ENCODE measurements around the gene OR51D1. TPM values are rescaled to one million over a fixed set of nuclear protein-coding genes. Genes with fewer than 3 reads are reported as not detected.

Gene OR51D1
- total and polyA plus RNA-seq, 2 experiments from 2014 or later: not detected

DNA sequence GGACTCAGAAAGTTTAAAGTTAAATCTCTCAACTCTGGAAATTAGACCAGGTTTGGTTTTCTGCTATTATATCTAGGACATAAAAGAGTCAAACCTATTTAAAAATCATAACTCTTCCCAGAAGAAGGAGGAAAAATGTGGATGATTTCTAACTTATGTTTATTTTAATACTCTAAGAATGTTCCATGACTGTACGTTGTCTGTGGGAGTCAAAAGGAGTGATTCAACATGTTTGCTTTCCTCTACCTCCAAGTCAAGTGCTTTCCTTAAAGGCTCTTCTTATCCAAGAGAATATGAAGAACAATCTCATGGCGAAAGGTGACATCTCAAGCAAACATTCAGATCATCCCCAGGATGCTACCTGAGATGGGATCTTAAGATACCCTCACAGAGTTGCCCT, 28.1 kb downstream of the OR51D1 start:
- TF ChIP-seq EZH2 (IDR thresholded peaks at IDR 0.05; ENCODE audit: insufficient read depth, poor library complexity, severe bottlenecking) (no peak), EZH2phosphoT487 (IDR thresholded peaks at IDR 0.05; ENCODE audit: insufficient read depth, low read depth) (no peak)
- Histone ChIP-seq H4K20me1 (ENCODE audit: insufficient read depth) (no peaks in the 10 kb centered on the region), H3K4me1 (ENCODE audit: insufficient read depth) (no peaks in the 10 kb centered on the region), H3K27me3 (replicated peaks; ENCODE audit: insufficient read depth) (no peaks in the 10 kb centered on the region), H3K9me2 (ENCODE audit: insufficient read depth) (no peaks in the 10 kb centered on the region), H2AFZ (no peak overlapping the region), H3K79me2 (ENCODE audit: insufficient read depth) (no peaks in the 10 kb centered on the region), H3K4me2 (ENCODE audit: unreplicated experiment) (no peak overlapping the region), H3K4me3 (no peak overlapping the region), H3K36me3 (ENCODE audit: low read depth) (no peaks in the 10 kb centered on the region), H3K9ac (no peak overlapping the region), H3K9me3 (ENCODE audit: low read depth) (no peaks in the 10 kb centered on the region), H3F3A (ENCODE audit: insufficient read depth) (no peaks in the 10 kb centered on the region), H3K27ac (no peak overlapping the region)
- in situ Hi-C loops (cut with MboI): no loop called here
- WGBS, 2 experiments (ENCODE audit: low coverage in 1 of 2, low lambda C conversion rate in 2 of 2, missing lambda C conversion rate in 2 of 2): 4% methylated on average over 2 of the region's 2 CpGs
- no peak for DNase-seq

GRCh38 chr11:4671741-4672140, 34.5 kb downstream of the OR51D1 start:
- no peak overlapping the region for H2AFZ ChIP-seq
- no peaks in the 10 kb centered on the region for H4K20me1 ChIP-seq (ENCODE audit: insufficient read depth)
- no peak overlapping the region for H3K27ac ChIP-seq
- H3F3A ChIP-seq (ENCODE audit: insufficient read depth): no peaks in the 10 kb centered on the region
- no peaks in the 10 kb centered on the region for H3K4me1 ChIP-seq (ENCODE audit: insufficient read depth)
- H3K79me2 ChIP-seq (ENCODE audit: insufficient read depth): no peaks in the 10 kb centered on the region
- H3K9ac ChIP-seq: no peak overlapping the region
- H3K9me2 ChIP-seq (ENCODE audit: insufficient read depth): no peaks in the 10 kb centered on the region
- no peaks in the 10 kb centered on the region for H3K9me3 ChIP-seq (ENCODE audit: low read depth)
- DNase-seq: no peak
- H3K4me2 ChIP-seq (ENCODE audit: unreplicated experiment): no peak overlapping the region
- 17% methylated on average over 2 of the region's 2 CpGs for WGBS, 2 experiments (ENCODE audit: low coverage in 1 of 2, low lambda C conversion rate in 2 of 2, missing lambda C conversion rate in 2 of 2)
- in situ Hi-C loops (cut with MboI): no loop called here
- H3K27me3 ChIP-seq (replicated peaks; ENCODE audit: insufficient read depth): no peaks in the 10 kb centered on the region
- TF ChIP-seq EZH2phosphoT487 (IDR thresholded peaks at IDR 0.05; ENCODE audit: insufficient read depth, low read depth): no peak
- no peak for TF ChIP-seq EZH2 (IDR thresholded peaks at IDR 0.05; ENCODE audit: insufficient read depth, poor library complexity, severe bottlenecking)
- H3K4me3 ChIP-seq: no peak overlapping the region
- no peaks in the 10 kb centered on the region for H3K36me3 ChIP-seq (ENCODE audit: low read depth)

DNA sequence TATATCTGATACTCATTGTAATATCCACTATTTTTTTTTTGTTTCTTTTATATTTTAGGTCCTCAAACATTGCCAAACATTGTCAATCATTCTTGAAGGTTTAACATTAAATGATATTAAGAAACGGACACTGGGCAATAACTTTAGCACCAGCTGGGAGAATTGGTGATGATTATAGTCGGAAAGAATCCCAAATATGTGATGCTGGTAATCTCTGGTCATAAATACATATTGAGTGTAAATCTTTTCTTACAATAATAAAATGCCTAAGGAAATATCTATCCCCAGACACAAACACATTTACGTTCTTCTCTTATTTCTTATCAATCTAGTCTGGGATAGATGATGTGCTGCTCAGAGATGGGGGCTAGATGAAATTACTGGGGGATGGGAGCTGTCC, 35.2 kb downstream of the OR51D1 start:
- Histone ChIP-seq H3K9me3 (ENCODE audit: low read depth) (no peaks in the 10 kb centered on the region), H3K9me2 (ENCODE audit: insufficient read depth) (no peaks in the 10 kb centered on the region), H3K4me3 (no peak overlapping the region), H3K4me2 (ENCODE audit: unreplicated experiment) (no peak overlapping the region), H3K79me2 (ENCODE audit: insufficient read depth) (no peaks in the 10 kb centered on the region), H3K4me1 (ENCODE audit: insufficient read depth) (no peaks in the 10 kb centered on the region), H3K36me3 (ENCODE audit: low read depth) (no peaks in the 10 kb centered on the region), H3K27ac (no peak overlapping the region), H2AFZ (no peak overlapping the region), H3K9ac (no peak overlapping the region), H3F3A (ENCODE audit: insufficient read depth) (no peaks in the 10 kb centered on the region), H4K20me1 (ENCODE audit: insufficient read depth) (no peaks in the 10 kb centered on the region), H3K27me3 (replicated peaks; ENCODE audit: insufficient read depth) (no peaks in the 10 kb centered on the region)
- TF ChIP-seq EZH2 (IDR thresholded peaks at IDR 0.05; ENCODE audit: insufficient read depth, poor library complexity, severe bottlenecking) (no peak), EZH2phosphoT487 (IDR thresholded peaks at IDR 0.05; ENCODE audit: insufficient read depth, low read depth) (no peak)
- in situ Hi-C loops (cut with MboI): no loop called here
- no peak for DNase-seq
- WGBS, 2 experiments (ENCODE audit: low coverage in 1 of 2, low lambda C conversion rate in 2 of 2, missing lambda C conversion rate in 2 of 2): 4 to 15% methylated on average over 3 of the region's 3 CpGs

DNA sequence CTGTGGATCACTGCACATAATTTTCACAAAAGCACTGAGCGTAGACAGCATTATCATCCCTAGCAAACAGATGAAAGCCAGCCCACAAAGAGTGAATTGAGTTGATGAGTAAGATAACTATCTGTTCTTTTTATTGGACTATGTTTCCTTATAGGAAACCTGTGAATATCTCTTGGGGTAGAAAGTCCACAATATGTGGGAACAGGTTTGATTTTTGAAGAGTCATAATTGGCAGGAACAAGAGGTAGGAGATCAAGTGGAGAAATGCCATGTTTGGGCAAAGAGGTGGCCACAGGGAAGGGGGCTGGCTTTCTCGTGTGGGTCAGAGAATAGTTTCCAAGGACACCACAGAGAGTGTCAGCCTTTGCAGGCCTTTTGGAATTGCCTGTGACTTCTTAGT, 36.5 kb downstream of the OR51D1 start:
- no peak overlapping the region for H3K27ac ChIP-seq
- H3K9me2 ChIP-seq (ENCODE audit: insufficient read depth): no peaks in the 10 kb centered on the region
- H3K4me3 ChIP-seq: no peak overlapping the region
- 1% methylated on average over 2 of the region's 2 CpGs for WGBS, 2 experiments (ENCODE audit: low coverage in 1 of 2, low lambda C conversion rate in 2 of 2, missing lambda C conversion rate in 2 of 2)
- H3K9me3 ChIP-seq (ENCODE audit: low read depth): no peaks in the 10 kb centered on the region
- no peaks in the 10 kb centered on the region for H3K79me2 ChIP-seq (ENCODE audit: insufficient read depth)
- no peaks in the 10 kb centered on the region for H3K36me3 ChIP-seq (ENCODE audit: low read depth)
- TF ChIP-seq EZH2 (IDR thresholded peaks at IDR 0.05; ENCODE audit: insufficient read depth, poor library complexity, severe bottlenecking): no peak
- TF ChIP-seq EZH2phosphoT487 (IDR thresholded peaks at IDR 0.05; ENCODE audit: insufficient read depth, low read depth): no peak
- no peaks in the 10 kb centered on the region for H4K20me1 ChIP-seq (ENCODE audit: insufficient read depth)
- no peaks in the 10 kb centered on the region for H3K27me3 ChIP-seq (replicated peaks; ENCODE audit: insufficient read depth)
- no peak overlapping the region for H3K9ac ChIP-seq
- no peak overlapping the region for H2AFZ ChIP-seq
- H3K4me1 ChIP-seq (ENCODE audit: insufficient read depth): no peaks in the 10 kb centered on the region
- H3K4me2 ChIP-seq (ENCODE audit: unreplicated experiment): no peak overlapping the region
- no peak for DNase-seq
- no peaks in the 10 kb centered on the region for H3F3A ChIP-seq (ENCODE audit: insufficient read depth)
- in situ Hi-C loops (cut with MboI): no loop called here

DNA sequence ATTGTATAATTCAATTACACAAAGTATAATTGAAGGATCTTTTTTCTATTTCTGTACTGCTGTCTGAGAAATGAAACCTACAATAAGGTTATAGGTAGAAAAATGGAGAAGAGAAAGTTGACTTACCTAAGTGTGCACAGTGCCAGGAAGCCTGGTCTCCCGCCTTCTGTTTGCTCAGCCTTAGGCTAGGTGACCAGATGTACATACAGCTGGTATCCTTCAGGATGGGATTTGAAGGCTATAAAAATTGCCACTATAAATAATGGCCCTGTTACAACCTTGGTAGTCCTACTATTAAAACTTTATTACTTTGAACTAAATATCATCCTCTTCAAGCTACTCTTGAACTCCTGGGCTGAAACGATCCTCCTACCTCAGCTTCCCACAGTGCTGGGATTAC, 40.7 kb downstream of the OR51D1 start:
- Histone ChIP-seq H3K9ac (no peak overlapping the region), H3K36me3 (ENCODE audit: low read depth) (no peaks in the 10 kb centered on the region), H3K79me2 (ENCODE audit: insufficient read depth) (no peaks in the 10 kb centered on the region), H4K20me1 (ENCODE audit: insufficient read depth) (no peaks in the 10 kb centered on the region), H3K4me2 (ENCODE audit: unreplicated experiment) (no peak overlapping the region), H3K4me1 (ENCODE audit: insufficient read depth) (no peaks in the 10 kb centered on the region), H3K9me3 (ENCODE audit: low read depth) (no peaks in the 10 kb centered on the region), H3F3A (ENCODE audit: insufficient read depth) (no peaks in the 10 kb centered on the region), H3K9me2 (ENCODE audit: insufficient read depth) (no peaks in the 10 kb centered on the region), H2AFZ (no peak overlapping the region), H3K27me3 (replicated peaks; ENCODE audit: insufficient read depth) (no peaks in the 10 kb centered on the region), H3K27ac (no peak overlapping the region), H3K4me3 (no peak overlapping the region)
- in situ Hi-C loops (cut with MboI): no loop called here
- TF ChIP-seq EZH2 (IDR thresholded peaks at IDR 0.05; ENCODE audit: insufficient read depth, poor library complexity, severe bottlenecking) (no peak), EZH2phosphoT487 (IDR thresholded peaks at IDR 0.05; ENCODE audit: insufficient read depth, low read depth) (no peak)
- no peak for DNase-seq
- WGBS, 2 experiments (ENCODE audit: low coverage in 1 of 2, low lambda C conversion rate in 2 of 2, missing lambda C conversion rate in 2 of 2): 24 to 26% methylated on average over 2 of the region's 2 CpGs
